WI38 (cell line): Measurements from ENCODE around the gene PTPN4.

Experiments
- H3K4me3 ChIP-seq: 2 replicates; pipeline ENCODE4 v1.5.1; 2011; ENCODE audit warnings: low read depth, mild to moderate bottlenecking, control low read depth, low read length
- CTCF ChIP-seq: IDR thresholded peaks from 2 replicates; pipeline ENCODE4 v1.5.1; 2012; ENCODE audit warnings: low read depth, mild to moderate bottlenecking, control low read depth, low read length

The PTPN4 gene

GRCh38 chr2:119753930-119754321 lies 5.8 kb upstream of the PTPN4 start:
- H3K4me3 ChIP-seq = no peak overlapping the region
- no peak for TF ChIP-seq CTCF

GRCh38 chr2:119755906-119756305 lies 3.8 kb upstream of the PTPN4 start:
- H3K4me3 ChIP-seq = no peak overlapping the region
- no peak for TF ChIP-seq CTCF

GRCh38 chr2:119756837-119757236 lies 2.9 kb upstream of the PTPN4 start:
- no peak for TF ChIP-seq CTCF

GRCh38 chr2:119758881-119759450 lies 756 bp upstream of the PTPN4 start:
- TF ChIP-seq CTCF = no peak
- H3K4me3 ChIP-seq = peak overlapping the region; percentile 85

More at GRCh38 chr2:119756837-119757236, 2.9 kb upstream of the PTPN4 start:
- no peak overlapping the region for H3K4me3 ChIP-seq

- H3K4me3 ChIP-seq = peak overlapping the region; percentile 85
These were observed 674 bp downstream of the PTPN4 start for GRCh38 chr2:119760237-119760955.

GRCh38 chr2:119760956-119761275 lies 1.2 kb downstream of the PTPN4 start:
- peak overlapping the region; percentile 85 for H3K4me3 ChIP-seq
- TF ChIP-seq CTCF = no peak

More at GRCh38 chr2:119760237-119760955, 674 bp downstream of the PTPN4 start:
- no peak for TF ChIP-seq CTCF

- no peak overlapping the region for H3K4me3 ChIP-seq
- TF ChIP-seq CTCF = no peak
These were observed 5.1 kb downstream of the PTPN4 start for GRCh38 chr2:119764832-119765231.
